MM.1S (cell line): ENCODE measurements around the gene SLC5A3.
A peak's percentile ranks its signal among the peaks of the same experiment; 100 is the strongest.

Experiments
- DNase-seq: peaks from one replicate; pipeline ENCODE4 v3.0.0-alpha.2; 2015
- H2AFZ ChIP-seq: fragments of 300-600 bp; sonication (generic); 2 replicates; pipeline ENCODE4 v1.6.0; 2016; ENCODE audit warnings: antibody characterized with exemption, low read length
- H3F3A ChIP-seq: fragments of 300-600 bp; sonication (generic); 2 replicates; pipeline ENCODE4 v1.6.1; 2016; ENCODE audit warnings: mild to moderate bottlenecking, antibody characterized with exemption, low read length, moderate library complexity, mixed read lengths; ENCODE audit not compliant: insufficient read depth
- H3K27ac ChIP-seq: fragments of 300-600 bp; sonication (generic); 2 replicates; pipeline ENCODE4 v1.5.1; 2016; ENCODE audit warnings: mild to moderate bottlenecking, low read length
- H3K27me3 ChIP-seq: fragments of 300-600 bp; sonication (generic); replicated peaks from 2 replicates; pipeline ENCODE4 v1.6.0; 2016; ENCODE audit warnings: low read length; ENCODE audit not compliant: insufficient read depth
- H3K36me3 ChIP-seq: fragments of 300-600 bp; sonication (generic); replicated peaks from 2 replicates; pipeline ENCODE4 v1.6.1; 2016; ENCODE audit warnings: mild to moderate bottlenecking, low read length, mixed read lengths; ENCODE audit not compliant: insufficient read depth
- H3K4me1 ChIP-seq: fragments of 300-600 bp; sonication (generic); 2 replicates; pipeline ENCODE4 v1.6.1; 2016; ENCODE audit warnings: low read length, mixed read lengths
- H3K4me2 ChIP-seq: fragments of 300-600 bp; sonication (generic); 2 replicates; pipeline ENCODE4 v1.6.0; 2016; ENCODE audit warnings: low read depth, low read length
- H3K4me3 ChIP-seq: fragments of 300-600 bp; sonication (generic); 2 replicates; pipeline ENCODE4 v1.5.1; 2016; ENCODE audit warnings: low read length, mixed read lengths
- H3K79me2 ChIP-seq: fragments of 300-600 bp; sonication (generic); 2 replicates; pipeline ENCODE4 v1.6.1; 2016; ENCODE audit warnings: mixed run types, low read length, mixed read lengths
- H3K9ac ChIP-seq: fragments of 300-600 bp; sonication (generic); 2 replicates; pipeline ENCODE4 v1.6.1; 2016; ENCODE audit warnings: low read length, mixed read lengths
- H3K9me2 ChIP-seq: fragments of 300-600 bp; sonication (generic); replicated peaks from 2 replicates; pipeline ENCODE4 v1.6.1; 2016; ENCODE audit warnings: mild to moderate bottlenecking, low read length, mixed read lengths; ENCODE audit not compliant: insufficient read depth
- H3K9me3 ChIP-seq: fragments of 300-600 bp; sonication (generic); replicated peaks from 2 replicates; pipeline ENCODE4 v1.6.1; 2016; ENCODE audit warnings: mild to moderate bottlenecking, low read length, mixed read lengths; ENCODE audit not compliant: insufficient read depth
- H4K20me1 ChIP-seq: fragments of 300-600 bp; sonication (generic); 2 replicates; pipeline ENCODE4 v1.6.1; 2016; ENCODE audit warnings: mild to moderate bottlenecking, low read length, moderate library complexity, mixed read lengths; ENCODE audit not compliant: insufficient read depth
- EZH2 ChIP-seq: fragments of 300-600 bp; sonication (generic); optimal IDR thresholded peaks from 2 replicates; pipeline ENCODE3; 2017; ENCODE audit warnings: low read depth, mild to moderate bottlenecking, antibody characterized with exemption, low read length, mixed read lengths
- EZH2phosphoT487 ChIP-seq: fragments of 300-600 bp; sonication (generic); IDR thresholded peaks from 2 replicates; pipeline ENCODE4 v1.6.1; 2018; ENCODE audit warnings: antibody characterized with exemption, low read length
- TF ChIP-seq, protein P1 (sequence below): fragments of 300-600 bp; sonication (generic); IDR thresholded peaks from 2 replicates; pipeline ENCODE4 v1.5.1; 2016; ENCODE audit warnings: antibody characterized with exemption, low read length, mixed read lengths

The SLC5A3 gene

GRCh38 chr21:34074283-34075090 lies 1.1 kb downstream of the SLC5A3 start:
- no peaks in the 10 kb centered on the region for H3K36me3 ChIP-seq
- H3K27me3 ChIP-seq = no peaks in the 10 kb centered on the region
- H3K9me2 ChIP-seq = no peaks in the 10 kb centered on the region
- no peak overlapping the region; the same call in 1 of the 2 replicates for H2AFZ ChIP-seq
- H3K4me3 ChIP-seq = peak overlapping the region; percentile 67
- peaks cover 7% of the 10 kb centered on the region; the same call in 1 of the 2 replicates for H3F3A ChIP-seq
- H3K9ac ChIP-seq = peak overlapping the region; percentile 29; the same call in 1 of the 2 replicates
- H4K20me1 ChIP-seq = no peaks in the 10 kb centered on the region; the same call in 1 of the 2 replicates
- no peak for DNase-seq
- H3K4me2 ChIP-seq = peak overlapping the region; percentile 87
- H3K27ac ChIP-seq = no peak overlapping the region
- H3K4me1 ChIP-seq = peaks cover 6% of the 10 kb centered on the region
- TF ChIP-seq EZH2 (no peak), EZH2phosphoT487 (no peak)
- TF ChIP-seq, protein P1, sequence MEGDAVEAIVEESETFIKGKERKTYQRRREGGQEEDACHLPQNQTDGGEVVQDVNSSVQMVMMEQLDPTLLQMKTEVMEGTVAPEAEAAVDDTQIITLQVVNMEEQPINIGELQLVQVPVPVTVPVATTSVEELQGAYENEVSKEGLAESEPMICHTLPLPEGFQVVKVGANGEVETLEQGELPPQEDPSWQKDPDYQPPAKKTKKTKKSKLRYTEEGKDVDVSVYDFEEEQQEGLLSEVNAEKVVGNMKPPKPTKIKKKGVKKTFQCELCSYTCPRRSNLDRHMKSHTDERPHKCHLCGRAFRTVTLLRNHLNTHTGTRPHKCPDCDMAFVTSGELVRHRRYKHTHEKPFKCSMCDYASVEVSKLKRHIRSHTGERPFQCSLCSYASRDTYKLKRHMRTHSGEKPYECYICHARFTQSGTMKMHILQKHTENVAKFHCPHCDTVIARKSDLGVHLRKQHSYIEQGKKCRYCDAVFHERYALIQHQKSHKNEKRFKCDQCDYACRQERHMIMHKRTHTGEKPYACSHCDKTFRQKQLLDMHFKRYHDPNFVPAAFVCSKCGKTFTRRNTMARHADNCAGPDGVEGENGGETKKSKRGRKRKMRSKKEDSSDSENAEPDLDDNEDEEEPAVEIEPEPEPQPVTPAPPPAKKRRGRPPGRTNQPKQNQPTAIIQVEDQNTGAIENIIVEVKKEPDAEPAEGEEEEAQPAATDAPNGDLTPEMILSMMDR = no peak
- no peaks in the 10 kb centered on the region for H3K9me3 ChIP-seq
- H3K79me2 ChIP-seq = peaks cover 27% of the 10 kb centered on the region

DNA sequence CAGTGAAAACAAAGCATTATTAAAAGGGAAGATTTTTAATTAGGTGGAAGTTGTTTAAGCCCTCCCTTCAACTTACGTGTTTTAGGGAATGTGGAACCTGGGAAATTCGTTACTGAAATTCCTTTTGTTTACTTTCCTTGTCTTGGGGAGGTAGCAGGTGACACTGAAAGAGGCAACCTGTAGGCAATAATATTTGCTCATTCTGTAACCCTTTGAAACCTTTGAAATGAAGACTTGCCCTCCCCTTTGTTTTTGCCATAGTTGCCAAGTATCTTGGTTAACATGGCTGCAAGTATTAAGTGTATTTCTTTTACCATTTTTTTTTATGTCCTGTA lies 1.7 kb downstream of the SLC5A3 start:
- Histone ChIP-seq H3K9me3 (no peaks in the 10 kb centered on the region), H3K27ac (no peak overlapping the region), H3F3A (peaks cover 7% of the 10 kb centered on the region; the same call in 1 of the 2 replicates), H3K4me2 (no peak overlapping the region), H3K4me3 (no peak overlapping the region), H2AFZ (no peak overlapping the region), H3K36me3 (no peaks in the 10 kb centered on the region), H3K9me2 (no peaks in the 10 kb centered on the region), H3K27me3 (no peaks in the 10 kb centered on the region), H3K79me2 (peaks cover 31% of the 10 kb centered on the region), H4K20me1 (no peaks in the 10 kb centered on the region; the same call in 1 of the 2 replicates), H3K9ac (no peak overlapping the region), H3K4me1 (peaks cover 6% of the 10 kb centered on the region)
- TF ChIP-seq EZH2 = no peak
- TF ChIP-seq, protein P1 = no peak
- TF ChIP-seq EZH2phosphoT487 = no peak
- no peak for DNase-seq

GRCh38 chr21:34075760-34076660 lies 2.6 kb downstream of the SLC5A3 start:
- H3K4me1 ChIP-seq = peaks cover 6% of the 10 kb centered on the region

More at GRCh38 chr21:34075760-34076660, 2.6 kb downstream of the SLC5A3 start:
- H3K9me2 ChIP-seq = no peaks in the 10 kb centered on the region
- no peak overlapping the region for H3K4me2 ChIP-seq
- H3K27ac ChIP-seq = no peak overlapping the region
- no peaks in the 10 kb centered on the region for H3K9me3 ChIP-seq
- H3K4me3 ChIP-seq = no peak overlapping the region
- peaks cover 7% of the 10 kb centered on the region; the same call in 1 of the 2 replicates for H3F3A ChIP-seq
- no peak overlapping the region for H2AFZ ChIP-seq
- no peaks in the 10 kb centered on the region for H3K36me3 ChIP-seq
- no peaks in the 10 kb centered on the region; the same call in 1 of the 2 replicates for H4K20me1 ChIP-seq
- no peak for DNase-seq
- H3K9ac ChIP-seq = no peak overlapping the region
- peaks cover 40% of the 10 kb centered on the region for H3K79me2 ChIP-seq
- TF ChIP-seq EZH2 = no peak
- TF ChIP-seq, protein P1 = no peak
- TF ChIP-seq EZH2phosphoT487 = no peak
- no peaks in the 10 kb centered on the region for H3K27me3 ChIP-seq
